ENCODE results near the gene GRK3.

GRCh38 chr22:25688627-25689026 is 124.2 kb downstream of the GRK3 start:
- no peak for TF ChIP-seq POLR2A (IDR thresholded peaks at IDR 0.05; ENCODE audit: low read length)
- TF ChIP-seq GATA1 (IDR thresholded peaks at IDR 0.05; ENCODE audit: low read depth, low read length): no peak
